Upper lobe of left lung (tissue), 4 donors: Measurements from ENCODE around the gene ATL1.

Experiments
- EP300 ChIP-seq, 4 donors: sonication (generic); formaldehyde crosslinking; IDR thresholded peaks; one replicate each; pipeline ENCODE4 v1.5.1; 2017; ENCODE audit warnings: antibody characterized with exemption in 4 of 4, control low read depth in 2 of 4
- POLR2AphosphoS5 ChIP-seq, 2 donors: sonication (generic); formaldehyde crosslinking; IDR thresholded peaks; one replicate each; pipeline ENCODE4 v1.5.1; 2017; ENCODE audit warnings: antibody characterized with exemption in 2 of 2
- TF ChIP-seq, protein P1 (sequence below), 6 experiments: fragments of 450-650 bp in 4 of 6; fragments of 200-600 bp in 2 of 6; sonication (generic) in 2 of 6; IDR thresholded peaks; one replicate each; pipeline ENCODE4 v1.5.1; 2016 to 2019; ENCODE audit warnings: antibody characterized with exemption in 6 of 6

- TF ChIP-seq, protein P1, sequence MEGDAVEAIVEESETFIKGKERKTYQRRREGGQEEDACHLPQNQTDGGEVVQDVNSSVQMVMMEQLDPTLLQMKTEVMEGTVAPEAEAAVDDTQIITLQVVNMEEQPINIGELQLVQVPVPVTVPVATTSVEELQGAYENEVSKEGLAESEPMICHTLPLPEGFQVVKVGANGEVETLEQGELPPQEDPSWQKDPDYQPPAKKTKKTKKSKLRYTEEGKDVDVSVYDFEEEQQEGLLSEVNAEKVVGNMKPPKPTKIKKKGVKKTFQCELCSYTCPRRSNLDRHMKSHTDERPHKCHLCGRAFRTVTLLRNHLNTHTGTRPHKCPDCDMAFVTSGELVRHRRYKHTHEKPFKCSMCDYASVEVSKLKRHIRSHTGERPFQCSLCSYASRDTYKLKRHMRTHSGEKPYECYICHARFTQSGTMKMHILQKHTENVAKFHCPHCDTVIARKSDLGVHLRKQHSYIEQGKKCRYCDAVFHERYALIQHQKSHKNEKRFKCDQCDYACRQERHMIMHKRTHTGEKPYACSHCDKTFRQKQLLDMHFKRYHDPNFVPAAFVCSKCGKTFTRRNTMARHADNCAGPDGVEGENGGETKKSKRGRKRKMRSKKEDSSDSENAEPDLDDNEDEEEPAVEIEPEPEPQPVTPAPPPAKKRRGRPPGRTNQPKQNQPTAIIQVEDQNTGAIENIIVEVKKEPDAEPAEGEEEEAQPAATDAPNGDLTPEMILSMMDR (IDR thresholded peaks at IDR 0.05): no peak
- TF ChIP-seq POLR2AphosphoS5 (IDR thresholded peaks at IDR 0.05) (no peak), EP300 (IDR thresholded peaks at IDR 0.05) (no peak)
Measured at GRCh38 chr14:50676814-50677516, 117.0 kb downstream of the ATL1 start.
